Right renal pelvis (tissue), 4 donors: ENCODE results near the gene CSF1R. TPM values are rescaled to one million over a fixed set of nuclear protein-coding genes. Genes with fewer than 3 reads are reported as not detected.

Experiments
- DNase-seq, 4 donors: peaks; one replicate each; pipeline ENCODE4 v3.0.0-alpha.2; 2013; ENCODE audit warnings: low read depth in 4 of 4, low spot score in 3 of 4, missing footprints in 1 of 4
- polyA plus RNA-seq, 4 donors: library from polyadenylated mRNA; unstranded; fragments of 120-200 nt; gene quantifications; one replicate each; pipeline ENCODE4 v1.2.1, GENCODE V29; 2013; ENCODE audit not compliant: insufficient read length in 4 of 4

Gene CSF1R
- polyA plus RNA-seq, 4 donors, result 14.7 to 15.5 (median 15.0) TPM

DNA sequence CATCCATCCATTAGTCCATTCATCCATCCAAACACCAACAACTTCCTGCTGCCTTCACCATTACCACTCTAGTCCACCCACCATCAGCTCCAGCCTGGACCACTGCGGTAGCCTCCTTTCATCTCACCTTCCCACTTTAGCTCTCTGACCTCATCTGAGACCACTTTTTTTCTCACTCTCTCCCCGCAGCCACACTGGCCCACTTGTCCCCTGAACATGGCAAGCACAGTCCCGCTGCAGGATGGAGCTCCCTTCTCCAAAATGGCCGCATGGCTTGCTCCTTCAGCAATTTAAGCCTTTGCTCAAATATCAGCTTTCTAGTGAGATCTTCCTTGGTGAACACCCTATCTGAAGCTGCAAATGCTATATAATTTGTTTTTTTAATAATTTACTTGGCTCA is 11.1 kb downstream of the CSF1R start:
- DNase-seq, result no peak

DNA sequence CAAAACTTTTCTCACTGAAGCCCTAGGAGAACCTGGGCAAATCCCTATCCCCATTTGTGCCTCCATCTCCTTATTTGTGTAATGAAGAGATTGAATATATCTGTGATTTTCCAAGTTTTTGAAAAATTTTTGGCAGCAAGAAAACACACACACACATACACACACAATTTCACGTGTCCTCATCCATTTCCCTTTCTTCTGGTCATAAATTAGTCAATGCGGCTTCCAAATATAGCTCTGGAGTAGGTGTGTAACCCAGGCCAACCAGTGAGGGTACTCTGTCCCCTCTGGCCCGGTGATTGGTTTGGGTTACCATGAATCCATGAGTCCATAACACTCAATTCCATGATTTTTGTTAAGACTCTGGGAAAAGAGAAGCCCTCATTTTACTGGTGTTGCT is 12.7 kb downstream of the CSF1R start:
- no peak for DNase-seq

DNA sequence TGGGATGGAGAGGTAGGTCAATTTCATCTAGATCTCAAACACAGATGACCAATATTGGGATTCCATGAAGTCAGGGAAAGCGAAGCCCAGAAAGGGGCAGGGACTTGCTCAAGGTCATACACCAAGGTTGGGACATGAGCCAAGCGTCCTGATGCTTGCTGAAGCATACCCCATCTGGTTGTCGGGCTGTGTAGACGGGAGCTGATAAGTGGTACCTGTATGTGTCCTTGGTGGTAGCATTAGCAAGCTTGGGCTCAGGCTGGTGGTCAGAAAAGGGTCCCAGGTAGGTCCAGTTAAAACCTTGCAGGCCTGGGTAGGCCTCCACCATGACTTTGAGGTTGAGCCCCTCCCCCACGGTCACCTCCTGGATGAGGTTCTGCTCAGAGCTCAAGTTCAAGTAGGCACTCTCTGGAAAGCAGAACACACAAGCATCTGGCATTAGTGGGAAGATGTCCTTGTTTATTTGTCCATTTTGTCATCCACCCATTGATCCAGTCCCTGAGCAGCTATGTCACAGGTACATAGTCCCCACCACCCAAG is 13.2 kb downstream of the CSF1R start:
- no peak for DNase-seq

DNA sequence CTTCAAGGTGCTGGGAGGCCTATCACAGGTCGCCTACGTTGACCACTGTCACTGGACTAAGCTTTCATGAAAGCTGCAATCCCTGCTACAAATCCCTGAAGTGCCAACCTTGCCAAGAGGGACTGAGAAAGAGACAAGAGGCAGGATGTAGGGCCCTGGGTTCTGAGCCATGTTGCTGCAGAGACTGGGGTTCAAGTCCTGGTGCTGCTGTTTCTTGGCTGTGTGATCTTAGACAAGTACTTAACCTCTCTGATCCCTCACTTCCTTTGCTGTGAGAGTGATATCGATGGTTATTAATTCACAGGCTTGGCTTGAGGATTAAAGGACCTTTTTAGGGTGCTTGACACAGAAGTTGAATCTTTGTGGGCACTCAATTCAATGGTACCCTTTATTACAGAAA is 15.5 kb downstream of the CSF1R start:
- no peak for DNase-seq

DNA sequence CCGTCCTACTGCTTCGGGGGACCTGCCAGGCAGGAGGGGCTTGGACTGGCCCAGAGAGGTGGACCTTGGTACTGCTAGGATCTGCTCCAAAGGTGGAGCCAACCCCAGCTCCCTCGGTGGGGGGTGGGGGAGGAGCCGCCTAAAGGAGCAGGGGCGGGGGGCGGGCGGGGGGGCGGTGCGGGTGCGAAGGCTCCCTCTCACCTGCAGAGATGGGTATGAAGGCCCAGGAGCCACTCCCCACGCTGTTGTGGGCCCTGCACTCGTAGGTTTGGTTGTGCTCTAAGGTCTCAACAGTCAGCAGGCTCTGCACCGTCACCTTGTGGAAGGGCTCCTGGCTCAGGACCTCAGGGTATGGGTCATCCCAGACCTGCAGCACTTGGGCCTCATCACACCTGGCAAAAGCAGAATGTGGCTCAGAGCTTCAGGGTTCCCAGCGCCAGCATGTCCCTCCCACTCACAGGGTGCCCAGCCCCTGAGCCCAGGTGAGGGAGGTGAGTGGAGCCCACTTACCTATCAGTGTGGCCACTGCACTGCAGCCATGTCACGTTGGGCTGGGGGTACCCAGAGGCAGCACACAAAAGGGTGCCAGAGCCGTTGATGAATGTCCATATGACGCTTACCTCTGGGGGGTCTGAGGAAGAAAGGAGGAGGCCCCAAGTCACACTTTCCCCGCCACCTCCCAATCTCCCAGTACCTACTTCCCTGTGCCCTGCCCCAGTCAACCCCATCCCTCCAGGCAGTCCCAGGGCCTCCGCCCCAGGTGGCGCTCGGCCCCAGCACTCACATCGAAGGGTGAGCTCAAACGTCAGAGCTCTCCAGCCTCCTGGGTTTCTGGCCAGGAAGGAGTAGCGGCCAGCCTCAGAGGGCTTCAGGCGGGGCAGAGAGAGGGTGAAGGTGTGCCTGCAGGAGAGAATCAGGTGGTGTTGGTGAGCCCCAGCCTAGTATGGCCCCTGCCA is 16.4 kb downstream of the CSF1R start:
- DNase-seq, result no peak

DNA sequence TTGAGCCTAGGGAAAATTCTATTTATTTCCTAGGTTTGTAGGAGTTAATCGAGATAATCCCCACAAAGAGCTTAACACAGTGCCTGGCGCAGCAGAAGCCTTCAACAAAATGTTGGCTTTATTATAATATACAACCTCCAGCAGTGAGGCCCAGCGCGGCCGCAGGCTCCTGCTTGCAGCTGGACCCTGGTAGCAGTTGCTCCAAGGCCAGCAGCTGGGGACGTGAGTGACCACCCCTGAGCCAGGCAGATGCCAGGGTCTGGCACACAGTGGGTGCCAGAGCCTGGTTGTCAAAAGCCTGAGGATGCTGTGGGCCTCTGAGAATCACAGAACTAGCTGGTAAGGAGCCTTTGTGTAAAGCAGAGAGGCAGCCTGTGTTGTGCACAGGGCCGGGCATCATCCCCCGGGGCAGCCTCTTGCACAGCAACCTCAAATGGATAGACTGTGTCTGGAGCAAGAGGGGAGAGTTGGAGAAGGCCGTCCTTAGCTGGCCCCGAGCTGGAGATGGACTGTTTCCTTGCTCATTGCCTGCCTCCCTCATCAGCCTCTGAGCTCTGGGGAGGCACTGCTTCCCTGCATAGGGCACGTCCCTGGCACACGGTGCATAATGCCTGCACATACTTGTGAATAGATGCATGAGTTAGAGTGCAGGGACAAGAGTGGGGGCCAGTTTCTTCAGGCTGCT is 17.3 kb downstream of the CSF1R start:
- DNase-seq, result no peak

DNA sequence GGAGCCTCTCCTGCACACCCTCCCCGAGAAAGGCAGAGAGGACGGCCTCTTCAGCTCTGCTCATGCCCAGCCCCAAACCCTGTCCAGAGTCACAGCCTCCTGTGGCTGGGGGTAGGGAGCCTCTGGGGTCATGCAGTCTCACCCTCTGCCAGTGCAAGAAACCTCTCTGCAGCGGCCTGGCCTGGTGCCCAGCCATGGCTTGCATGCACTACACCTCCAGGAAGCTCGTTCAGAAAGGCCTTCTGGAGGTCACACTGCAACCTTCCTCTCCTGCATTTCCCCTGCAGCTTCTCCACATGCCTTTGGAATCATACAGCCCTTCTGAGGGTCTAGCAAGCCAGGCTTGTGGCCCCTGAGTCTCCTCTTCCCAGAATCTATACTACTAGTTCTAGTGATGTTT is 17.9 kb downstream of the CSF1R start:
- no peak for DNase-seq

DNA sequence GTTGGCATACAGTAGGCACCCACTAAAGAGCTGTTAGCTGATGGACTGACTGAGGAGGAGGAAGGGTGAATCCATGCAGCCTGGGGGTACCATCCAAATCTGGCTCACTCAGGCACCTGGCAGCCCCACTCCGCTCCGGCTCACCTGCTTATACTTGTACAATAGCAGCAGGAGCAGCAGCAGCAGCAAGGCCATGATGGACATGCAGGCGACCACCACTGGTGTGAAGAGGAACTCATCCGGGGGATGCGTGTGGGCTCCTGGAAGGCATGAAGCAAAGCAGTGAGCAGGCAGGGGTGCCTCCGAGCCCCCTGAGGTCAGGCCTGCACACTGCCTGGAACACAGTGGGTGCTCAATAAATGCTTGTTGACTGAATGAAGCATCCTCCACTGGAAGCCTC is 18.3 kb downstream of the CSF1R start:
- DNase-seq, result no peak

DNA sequence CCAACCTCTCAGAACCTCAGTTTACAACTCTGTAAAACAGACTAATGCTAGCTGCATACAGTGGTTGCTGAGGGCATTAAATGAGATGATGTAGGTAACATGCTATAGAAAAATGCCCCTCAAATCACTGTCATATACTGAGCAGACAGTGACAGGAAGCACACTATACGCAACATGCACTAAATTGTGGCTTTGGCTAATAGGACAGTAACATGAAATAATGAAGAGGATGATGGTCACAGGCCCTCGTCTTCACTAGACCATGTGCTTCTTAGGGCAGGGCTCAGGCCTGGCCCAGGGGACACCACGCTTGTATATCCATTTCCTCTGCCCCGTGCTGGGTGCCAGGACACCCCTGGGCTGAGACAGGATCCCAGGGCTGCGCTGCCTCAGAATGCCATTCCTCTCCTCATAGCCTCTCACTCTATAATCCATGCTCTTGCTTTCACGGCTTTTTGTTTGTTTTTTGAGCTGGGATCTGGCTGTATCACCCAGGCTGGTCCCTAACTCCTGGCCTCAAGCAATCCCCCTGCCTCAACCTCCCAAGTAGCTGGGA is 18.9 kb downstream of the CSF1R start:
- DNase-seq, result no peak

DNA sequence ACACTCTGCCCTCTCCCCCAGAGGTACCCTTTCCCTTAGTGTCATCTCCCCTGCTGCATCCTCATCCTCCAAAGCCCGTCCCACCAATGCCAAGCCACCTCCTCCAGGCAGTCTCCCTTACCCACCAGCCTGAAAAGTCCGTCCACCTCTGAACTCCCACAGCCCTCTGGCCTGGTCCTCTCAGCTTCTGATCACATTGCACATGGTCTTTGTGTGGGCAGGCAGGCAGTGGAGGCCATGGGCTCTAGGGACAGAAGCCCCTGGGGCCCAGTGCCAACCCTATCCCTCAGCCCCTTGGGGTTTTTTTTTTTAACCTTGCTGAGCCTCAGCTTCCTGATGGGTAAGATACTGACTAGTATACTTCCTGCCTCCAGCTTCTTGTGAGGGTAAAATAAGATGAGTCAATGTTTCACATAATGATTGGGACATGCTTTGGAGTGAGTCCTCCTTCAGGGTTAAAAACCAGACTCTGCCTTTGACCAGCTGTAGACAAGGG is 19.4 kb downstream of the CSF1R start:
- DNase-seq, result no peak

DNA sequence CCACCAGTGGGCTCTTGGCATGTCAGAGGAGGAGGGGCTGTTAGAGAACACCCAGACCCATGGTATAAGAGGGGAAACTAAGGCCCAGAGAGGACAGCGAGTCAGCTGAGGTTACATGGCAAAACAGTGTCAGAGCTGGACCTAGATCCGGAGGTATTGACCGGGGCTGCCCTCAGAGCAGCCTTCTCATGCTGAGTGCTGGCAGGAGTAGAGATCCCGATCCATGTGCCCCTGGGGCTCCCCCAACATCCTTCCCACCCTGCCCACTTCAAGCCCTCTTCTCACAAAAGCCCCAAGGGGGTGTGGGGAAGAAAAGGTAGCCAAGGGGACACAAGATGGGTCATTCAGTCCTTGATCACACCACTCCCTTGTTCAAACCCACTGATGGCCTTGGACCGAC is 19.9 kb downstream of the CSF1R start:
- DNase-seq, result no peak

DNA sequence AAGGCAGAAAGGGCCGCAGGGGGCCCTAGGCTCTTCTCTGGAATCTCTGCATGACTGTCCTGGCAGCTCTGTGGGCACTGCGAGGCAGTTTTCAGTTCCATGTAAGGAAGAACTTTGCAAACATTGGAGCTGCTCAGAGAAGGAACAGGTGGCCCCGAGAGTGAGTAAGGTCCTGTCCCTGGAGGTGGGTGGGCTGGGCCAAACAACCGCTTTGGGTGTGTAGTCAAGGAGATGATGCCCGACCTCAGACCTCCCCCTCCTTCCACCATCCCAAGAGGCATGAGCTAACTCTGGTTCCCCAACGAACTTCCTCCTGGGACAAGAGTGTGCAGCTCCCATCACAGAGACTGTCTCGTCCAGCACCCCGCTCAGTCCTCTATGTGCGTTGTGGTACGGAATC is 20.5 kb downstream of the CSF1R start:
- no peak for DNase-seq

DNA sequence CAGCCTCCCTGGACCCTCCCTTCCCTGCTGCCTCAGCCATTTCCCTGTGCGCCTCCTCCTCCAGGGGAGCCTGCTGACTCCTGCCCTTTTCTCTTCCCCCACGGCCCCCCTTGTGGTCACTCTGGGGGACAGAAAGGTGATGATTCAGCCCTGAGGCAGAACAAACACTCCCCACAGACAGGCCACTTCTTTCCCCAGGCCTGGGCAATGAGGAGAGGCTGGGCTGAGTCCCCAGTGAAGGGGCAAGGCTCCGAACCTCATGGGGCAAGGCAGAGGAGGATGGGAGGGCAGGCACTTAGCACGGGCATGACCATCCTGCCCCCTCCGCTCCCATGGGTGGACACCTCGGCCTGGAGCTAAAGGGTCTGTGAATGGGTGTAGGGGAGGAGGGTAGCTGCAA is 21.0 kb downstream of the CSF1R start:
- DNase-seq, result no peak

DNA sequence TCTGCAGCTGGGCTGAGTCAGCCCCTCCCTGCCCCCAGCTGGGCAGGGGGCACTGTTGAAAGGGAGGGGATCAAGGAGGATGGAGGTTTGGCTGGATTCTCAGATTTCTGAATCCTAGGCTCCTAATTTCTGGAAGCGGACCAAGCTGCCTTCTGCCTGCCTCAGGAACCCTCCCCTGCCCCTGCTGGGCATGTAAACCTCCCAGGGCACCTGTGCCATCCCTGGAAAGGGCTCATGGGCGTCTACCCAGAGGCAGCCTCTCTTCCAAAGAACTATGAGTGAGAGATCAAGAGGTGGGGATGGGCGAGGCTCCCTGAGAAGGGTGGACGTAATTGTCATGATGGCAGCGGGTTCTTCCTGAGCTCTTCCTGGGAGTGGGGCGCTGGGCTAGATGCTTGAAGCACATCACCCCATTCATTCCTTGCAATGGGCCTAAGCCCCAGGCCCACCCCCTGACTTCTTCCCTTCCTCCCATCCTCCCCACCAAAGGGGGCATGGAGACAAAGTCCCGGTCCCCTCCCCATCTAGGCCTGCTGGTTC is 21.6 kb downstream of the CSF1R start:
- DNase-seq, result no peak

DNA sequence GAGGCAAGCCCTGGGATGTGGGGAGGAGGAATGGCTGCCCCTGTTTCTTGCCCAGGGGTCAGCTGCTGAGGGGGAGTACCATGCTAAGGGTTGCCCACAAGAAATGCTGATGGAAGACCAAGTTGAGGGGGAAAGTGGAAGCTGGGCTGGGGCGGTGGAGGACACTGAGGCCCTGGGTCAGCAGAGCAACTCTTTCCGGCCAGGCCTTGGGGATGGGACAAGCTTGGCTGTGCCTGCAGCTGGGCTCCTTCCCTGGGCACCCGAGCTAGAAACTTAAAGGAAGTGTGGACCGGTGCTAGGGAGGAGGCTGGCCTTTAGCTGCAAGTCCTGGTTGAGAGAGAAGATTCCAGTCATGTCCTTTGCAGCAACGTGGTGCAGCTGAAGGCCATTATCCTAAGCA is 22.7 kb downstream of the CSF1R start:
- DNase-seq, result no peak

DNA sequence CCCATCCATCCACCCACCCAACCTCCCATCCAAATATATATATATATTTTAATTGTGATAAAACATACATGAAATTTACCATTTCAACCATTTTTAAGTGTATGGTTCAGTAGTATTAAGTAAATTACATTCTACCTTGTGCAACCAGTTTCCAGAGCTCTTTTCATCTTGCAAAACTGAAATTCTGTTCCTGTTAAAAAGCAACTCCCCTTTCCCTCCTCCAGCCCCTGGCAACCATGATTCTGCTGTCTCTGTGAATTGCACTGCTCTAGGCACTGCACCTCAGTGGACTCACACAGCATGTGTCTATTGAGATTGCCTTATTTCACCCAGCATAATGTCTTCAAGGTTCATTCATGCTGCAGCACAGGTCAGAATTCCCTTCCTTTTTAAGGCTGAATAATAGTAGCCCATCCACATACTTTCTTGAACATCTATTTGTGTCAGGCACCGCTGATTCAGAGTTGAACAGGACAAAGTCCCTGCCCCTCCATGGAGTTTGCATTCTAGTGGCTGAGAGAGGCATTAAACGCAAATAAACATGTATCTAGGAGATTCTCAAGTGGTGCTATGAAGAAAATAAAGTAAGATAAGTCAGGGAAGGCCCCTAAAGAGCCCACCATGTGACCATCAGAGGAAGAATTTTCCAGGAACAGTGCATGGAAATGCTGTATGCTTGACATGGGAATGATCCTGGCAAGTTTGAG is 24.0 kb downstream of the CSF1R start:
- no peak for DNase-seq

DNA sequence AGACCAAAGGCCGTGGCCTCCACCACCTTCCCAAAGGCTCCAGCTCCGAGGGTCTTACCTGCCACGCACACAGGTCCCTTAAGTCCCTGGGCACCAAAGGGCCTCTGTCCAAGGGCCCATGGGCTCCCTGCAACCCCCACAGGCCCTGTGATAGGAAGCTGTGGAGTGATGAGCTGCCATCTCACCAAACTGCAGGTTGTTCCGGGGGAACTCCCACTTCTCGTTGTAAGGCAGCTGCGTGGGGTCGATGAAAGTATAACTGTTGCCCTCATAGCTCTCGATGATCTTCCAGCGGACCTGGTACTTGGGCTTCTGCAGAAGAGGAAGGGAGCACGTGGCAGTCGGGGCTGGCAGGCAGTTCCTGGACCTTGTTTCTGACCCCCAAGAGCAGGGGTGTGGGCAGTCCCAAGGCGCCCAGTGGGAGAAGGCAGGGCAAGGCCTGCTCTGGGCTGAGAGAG is 24.8 kb downstream of the CSF1R start:
- DNase-seq, result no peak

DNA sequence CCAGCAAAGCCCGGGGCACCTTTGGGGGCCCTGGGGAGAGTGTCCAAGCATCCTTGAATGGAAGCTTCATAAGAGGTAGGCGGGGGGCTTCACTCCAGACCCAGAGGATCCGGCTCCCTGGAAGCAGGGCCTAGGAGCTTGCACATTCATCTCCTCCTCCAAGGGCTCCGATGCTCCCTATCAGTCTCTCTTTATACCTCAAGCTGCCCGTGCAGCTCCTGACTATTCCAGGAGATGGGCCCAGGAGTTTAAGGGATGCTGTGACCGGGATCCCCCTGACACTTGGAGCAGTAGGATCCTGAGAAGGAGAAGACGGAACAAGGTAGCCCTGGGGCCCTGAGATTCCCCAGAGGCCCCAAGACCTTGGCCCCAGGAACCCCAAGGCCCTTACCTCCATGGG is 25.9 kb downstream of the CSF1R start:
- DNase-seq, result no peak

DNA sequence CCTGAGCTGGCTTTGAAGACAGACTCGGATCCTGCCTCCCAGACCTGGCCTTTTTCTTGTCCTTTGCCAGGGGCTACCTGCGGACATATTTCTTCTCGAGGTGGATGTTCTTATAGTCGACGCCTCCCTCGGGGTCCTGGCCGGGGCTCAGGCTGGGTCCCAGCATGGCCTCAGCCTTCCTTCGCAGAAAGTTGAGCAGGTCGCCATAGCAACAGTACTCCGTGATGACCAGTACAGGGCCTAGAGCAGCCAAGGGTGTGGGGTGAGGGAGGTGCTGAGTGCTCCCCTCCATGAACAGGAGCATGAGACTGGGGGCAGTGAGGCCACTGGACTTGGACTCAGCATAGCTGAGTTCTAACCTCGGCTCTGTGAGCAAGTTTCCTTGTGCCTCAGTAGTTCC is 26.7 kb downstream of the CSF1R start:
- no peak for DNase-seq

DNA sequence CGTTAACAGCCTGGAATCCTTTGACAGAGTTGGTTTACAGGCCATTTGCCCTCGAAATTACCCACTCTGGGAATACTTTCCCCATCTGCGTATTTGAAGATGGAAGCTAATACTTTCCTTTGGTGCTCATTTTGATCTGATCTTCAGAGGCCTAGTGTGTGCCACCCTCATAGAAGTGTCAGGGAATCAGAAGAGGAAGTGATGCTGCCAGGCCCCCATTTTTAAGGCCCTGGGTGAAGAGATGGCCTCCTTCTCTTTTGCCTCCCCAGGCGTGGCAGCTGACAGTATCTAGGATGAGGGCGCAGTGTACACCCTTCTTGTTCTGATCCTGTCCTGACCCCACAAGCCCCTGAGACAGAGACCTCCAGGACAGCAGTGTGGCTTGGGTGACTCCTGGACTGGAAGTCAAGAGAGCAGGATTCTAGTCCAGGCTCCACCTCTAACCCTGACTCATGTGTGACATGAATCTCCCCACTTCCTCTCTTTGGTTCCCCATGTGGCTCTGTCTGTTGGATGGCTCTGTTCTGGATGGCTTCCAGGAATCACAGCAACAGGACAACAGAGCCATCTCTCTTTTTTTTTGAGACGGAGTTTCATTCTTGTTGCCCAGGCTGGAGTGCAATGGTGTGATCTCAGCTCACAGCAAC is 27.8 kb downstream of the CSF1R start:
- DNase-seq, result no peak
